Small intestine (tissue), 7 donors: ENCODE measurements around the gene FUOM. TPM values are rescaled to one million over a fixed set of nuclear protein-coding genes. Genes with fewer than 3 reads are reported as not detected.
"Not testable (repeated sequence)": the region's sequence is repeated elsewhere in the genome, so short reads cannot be mapped to it uniquely, and the experiment has no call there.

Experiments
- DNase-seq, 2 donors: peaks; one replicate each; pipeline versions ENCODE4 v3.0.0 to v3.0.0-alpha.2; 2013
- FAIRE-seq: peaks from 2 replicates; lab custom pipeline; 2012; peaks lifted over from hg19 to GRCh38; lab: Jason Lieb, UNC
- H3K27ac ChIP-seq, 3 donors: one replicate each; pipeline ENCODE4 v1.5.1; 2013; ENCODE audit warnings: low read length in 2 of 3, mild to moderate bottlenecking in 2 of 3, control low read depth in 1 of 3, inconsistent platforms in 1 of 3, low read depth in 1 of 3, moderate library complexity in 1 of 3
- H3K27me3 ChIP-seq, 3 donors: one replicate each; pipeline ENCODE4 v1.6.1; 2013; ENCODE audit warnings: low read length in 3 of 3, inconsistent platforms in 1 of 3; ENCODE audit not compliant: control insufficient read depth in 3 of 3, insufficient read depth in 3 of 3
- H3K36me3 ChIP-seq, 3 donors: one replicate each; pipeline ENCODE4 v1.6.1; 2013; ENCODE audit warnings: low read length in 3 of 3, inconsistent platforms in 1 of 3, low read depth in 1 of 3, mild to moderate bottlenecking in 1 of 3, moderate library complexity in 1 of 3; ENCODE audit not compliant: control insufficient read depth in 3 of 3, insufficient read depth in 2 of 3
- H3K4me1 ChIP-seq, 3 donors: one replicate each; pipeline ENCODE4 v1.6.1; 2013; ENCODE audit warnings: low read length in 2 of 3, inconsistent platforms in 1 of 3, low read depth in 1 of 3, mild to moderate bottlenecking in 1 of 3, moderate library complexity in 1 of 3; ENCODE audit not compliant: control insufficient read depth in 3 of 3, insufficient read depth in 2 of 3
- H3K4me3 ChIP-seq, 3 donors: one replicate each; pipeline ENCODE4 v1.5.1; 2013; ENCODE audit warnings: low read length in 3 of 3, control low read depth in 1 of 3, inconsistent platforms in 1 of 3, low read depth in 1 of 3, mild to moderate bottlenecking in 1 of 3, moderate library complexity in 1 of 3
- H3K9me3 ChIP-seq, 2 donors: one replicate each; pipeline ENCODE4 v1.6.1; 2013; ENCODE audit warnings: low read depth in 1 of 2, low read length in 1 of 2; ENCODE audit not compliant: control insufficient read depth in 2 of 2, insufficient read depth in 1 of 2
- WGBS, 3 donors: extraction: QIAGEN DNeasy Blood & Tissue Kit; methylation state at CpG; one replicate each; pipeline ENCODE4 v1.1.7; 2013; 5-methylcytosine and 5-hydroxymethylcytosine counted together
- polyA plus RNA-seq, 4 donors: library from polyadenylated mRNA; stranded (reverse) in 3 of 4; unstranded in 1 of 4; fragments of 200-250 nt in 3 of 4; fragments of 120-200 nt in 1 of 4; gene quantifications; one replicate each; pipeline versions ENCODE4 v1.2.1 to v1.2.3, GENCODE V29; 2013
- donor health status: healthy with polysubstance abuse.
- donor health status: control.
- donor health status: control.
- donor health status: Bipolar disorder and iron deficiency.
- donor health status: healthy.

FUOM gene
- polyA plus RNA-seq, 4 donors, result 62.5 to 320 (median 165) TPM

DNA sequence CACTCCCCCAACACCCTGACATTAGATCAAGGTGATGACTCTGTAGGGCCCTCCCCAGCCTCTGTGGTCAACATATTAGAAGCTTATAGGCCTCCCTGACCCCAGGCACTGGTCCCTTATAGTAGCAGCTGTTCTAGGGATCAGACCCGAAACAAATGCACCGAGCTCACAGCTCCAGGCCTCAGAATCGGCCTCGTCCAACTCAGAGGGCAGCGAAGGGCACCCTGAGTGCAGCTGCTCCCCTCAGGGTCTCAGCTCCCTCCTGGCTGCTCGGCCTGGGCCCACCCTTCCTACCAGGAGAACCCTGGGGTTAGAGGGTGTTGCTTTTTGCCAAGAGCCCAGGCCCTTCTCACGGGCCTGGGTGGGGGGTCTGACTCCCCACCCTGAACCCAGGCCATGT lies 10.3 kb upstream of the FUOM start:
- DNase-seq (no peak), FAIRE-seq (no peak)
- Histone ChIP-seq H3K4me1 (peaks cover 0 to 2% (median 0%) of the 10 kb centered on the region in 3 donors), H3K27ac (no peak overlapping the region), H3K36me3 (peaks cover 12 to 72% (median 35%) of the 10 kb centered on the region in 3 donors), H3K9me3 (no peaks in the 10 kb centered on the region), H3K27me3 (no peaks in the 10 kb centered on the region), H3K4me3 (no peak overlapping the region)
- 90 to 94% (median 91%) methylated on average over 7 of the region's 7 CpGs for WGBS, 3 donors

DNA sequence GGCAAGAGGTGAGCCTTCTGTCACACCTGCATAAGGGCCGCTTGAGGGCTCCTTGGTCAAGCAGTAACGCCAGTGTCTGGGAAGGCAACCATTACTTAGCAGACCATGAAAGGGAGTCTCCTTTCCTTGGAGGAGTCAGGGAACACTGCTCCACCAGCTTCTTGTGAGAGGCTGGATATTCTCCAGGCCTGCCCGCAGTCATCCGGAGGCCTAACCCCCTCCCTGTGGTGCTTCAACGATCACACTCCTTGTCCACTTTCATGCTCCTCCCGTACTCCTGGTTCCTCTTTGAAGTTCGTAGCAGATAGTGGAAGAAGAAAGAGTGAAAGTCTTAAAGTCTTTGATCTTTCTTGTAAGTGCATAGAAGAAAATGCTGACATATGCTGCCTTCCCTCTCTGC lies 9.6 kb upstream of the FUOM start:
- H3K27ac ChIP-seq, H3K9me3 ChIP-seq, H3K27me3 ChIP-seq, DNase-seq, H3K4me1 ChIP-seq, H3K4me3 ChIP-seq, FAIRE-seq: not testable (repeated sequence)
- 77 to 89% (median 80%) methylated on average over 1 to 4 of the region's 7 CpGs for WGBS, 3 donors
- H3K36me3 ChIP-seq, result peaks cover 17 to 79% (median 35%) of the 10 kb centered on the region in 3 donors

DNA sequence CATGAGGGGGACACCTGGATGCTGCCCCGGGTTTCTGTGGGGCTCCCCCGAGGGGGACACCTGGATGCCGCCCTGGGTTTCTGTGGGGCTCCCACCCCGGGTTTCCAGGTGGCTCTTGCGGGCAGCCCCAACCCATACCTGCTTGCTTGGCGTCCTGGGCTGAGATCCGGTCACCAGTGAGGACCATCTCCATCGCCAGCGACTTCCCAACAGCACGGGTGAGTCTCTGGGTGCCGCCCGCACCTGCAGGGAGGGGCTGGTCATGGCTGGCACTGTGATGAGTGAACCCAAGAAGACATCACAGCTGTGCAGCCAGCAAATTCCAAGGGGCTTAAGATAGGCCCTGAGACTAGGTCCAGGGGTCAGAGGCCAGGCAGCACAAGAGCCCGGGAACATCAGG lies 8.9 kb upstream of the FUOM start:
- H3K9me3 ChIP-seq, result no peaks in the 10 kb centered on the region
- H3K36me3 ChIP-seq, result peaks cover 17 to 86% (median 35%) of the 10 kb centered on the region in 3 donors
- no peaks in the 10 kb centered on the region for H3K27me3 ChIP-seq
- no peak overlapping the region for H3K27ac ChIP-seq
- no peak overlapping the region for H3K4me3 ChIP-seq
- H3K4me1 ChIP-seq, result peaks cover 0 to 2% (median 0%) of the 10 kb centered on the region in 3 donors
- DNase-seq, result no peak
- no peak for FAIRE-seq
- WGBS, 3 donors, result 89 to 95% (median 94%) methylated on average over 13 of the region's 13 CpGs

DNA sequence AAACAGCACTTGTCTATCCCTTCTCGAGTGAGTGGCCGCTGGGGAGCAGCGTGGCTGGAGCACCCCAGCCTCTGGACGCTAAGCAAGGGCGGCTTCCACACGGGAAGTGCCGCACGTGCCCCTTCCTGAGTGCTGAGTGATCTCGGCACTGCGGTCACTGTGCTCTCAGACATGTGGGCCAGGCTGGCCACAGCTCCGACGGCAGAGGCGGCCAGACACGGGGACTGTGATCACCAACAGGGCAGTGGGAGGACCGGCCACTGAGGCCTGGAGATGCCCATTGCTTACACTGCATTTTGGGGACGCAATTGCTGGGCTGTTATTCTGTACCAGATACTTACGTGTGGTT lies 8.3 kb upstream of the FUOM start:
- Histone ChIP-seq H3K27me3 (no peaks in the 10 kb centered on the region), H3K36me3 (peaks cover 17 to 86% (median 35%) of the 10 kb centered on the region in 3 donors), H3K27ac (no peak overlapping the region), H3K4me1 (peaks cover 0 to 2% (median 0%) of the 10 kb centered on the region in 3 donors), H3K9me3 (peaks cover 0 to 5% of the 10 kb centered on the region in 2 donors), H3K4me3 (no peak overlapping the region)
- DNase-seq (no peak), FAIRE-seq (no peak)
- 85 to 88% (median 86%) methylated on average over 17 of the region's 17 CpGs for WGBS, 3 donors

DNA sequence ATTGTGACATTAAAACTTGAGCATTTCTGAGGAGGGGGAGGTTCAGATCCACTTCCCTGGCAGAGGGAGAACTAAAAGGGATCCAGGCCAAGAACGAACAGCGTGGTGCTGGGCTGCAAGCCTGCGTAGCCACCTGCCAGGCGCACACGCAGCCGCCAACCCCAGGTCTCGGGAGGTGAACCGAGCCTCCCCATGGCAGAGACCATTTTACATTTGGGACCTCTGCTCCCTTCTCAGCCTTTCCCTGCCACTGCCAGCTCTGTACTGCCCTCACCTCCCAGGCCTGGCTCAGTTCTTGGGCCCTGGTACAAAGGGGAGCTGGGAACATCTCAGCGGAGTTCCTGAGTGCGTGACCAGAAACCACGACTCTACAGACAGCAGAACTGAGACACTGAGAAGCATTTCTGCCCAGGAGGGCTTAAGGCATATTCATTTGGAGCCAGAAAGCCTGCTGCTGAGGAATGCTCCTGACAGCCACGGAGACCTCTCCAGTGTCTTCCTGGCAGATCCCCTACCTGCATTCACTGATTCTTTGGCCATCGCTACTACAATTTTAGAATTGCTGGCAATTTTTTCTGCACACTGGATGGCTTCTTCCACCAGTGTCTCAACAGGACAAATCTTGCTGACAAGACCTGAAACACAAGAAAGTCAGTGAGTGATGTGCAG lies 7.8 kb upstream of the FUOM start:
- no peaks in the 10 kb centered on the region for H3K27me3 ChIP-seq
- DNase-seq (no peak), FAIRE-seq (no peak)
- peaks cover 0 to 6% (median 2%) of the 10 kb centered on the region in 3 donors for H3K4me1 ChIP-seq
- H3K4me3 ChIP-seq, result no peak overlapping the region
- peaks cover 0 to 8% of the 10 kb centered on the region in 2 donors for H3K9me3 ChIP-seq
- 69 to 83% (median 81%) methylated on average over 13 of the region's 13 CpGs for WGBS, 3 donors
- H3K27ac ChIP-seq, result peak overlapping the region in 1 of 3 donors; percentile 37
- H3K36me3 ChIP-seq, result peaks cover 17 to 83% (median 32%) of the 10 kb centered on the region in 3 donors

DNA sequence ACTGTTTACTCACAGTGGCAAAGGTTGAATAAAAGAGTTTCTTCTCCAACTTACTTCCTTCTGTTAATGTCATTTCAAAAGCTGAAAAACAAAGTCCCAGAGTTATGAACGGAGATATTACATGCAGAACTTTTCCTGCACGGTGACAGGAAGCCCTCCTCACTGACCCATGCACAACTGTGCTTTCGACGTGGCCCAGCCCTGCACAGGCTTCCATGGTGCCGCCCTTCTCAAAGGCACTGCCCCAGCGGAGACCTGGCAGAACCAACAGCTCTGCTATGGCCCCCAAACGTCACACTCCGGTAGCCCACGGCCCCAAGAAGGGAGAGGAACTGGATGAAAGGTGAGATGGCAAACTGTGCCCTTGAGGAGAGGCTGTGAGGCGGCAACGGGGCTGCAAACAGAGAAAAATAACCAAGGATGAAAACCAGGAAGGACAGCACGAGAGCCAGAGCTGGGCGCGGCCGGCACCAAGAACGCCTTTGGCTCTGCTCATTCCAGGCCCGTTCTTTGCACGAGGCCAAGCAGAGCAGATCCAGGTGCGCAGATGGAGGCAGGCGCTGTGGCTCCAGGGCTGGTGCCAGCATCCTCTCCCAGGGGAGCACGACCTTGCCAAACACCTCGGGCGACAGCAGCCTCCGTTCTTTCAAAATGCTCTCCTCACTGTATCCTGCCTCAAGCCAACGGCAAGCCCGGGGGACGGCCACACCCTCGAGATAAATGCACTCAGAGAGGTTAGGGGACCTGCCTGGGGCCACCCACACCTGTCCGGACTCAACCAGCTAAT lies 7.0 kb upstream of the FUOM start:
- Histone ChIP-seq H3K36me3 (peaks cover 17 to 77% (median 26%) of the 10 kb centered on the region in 3 donors), H3K4me3 (no peak overlapping the region), H3K9me3 (peaks cover 0 to 8% of the 10 kb centered on the region in 2 donors), H3K27me3 (no peaks in the 10 kb centered on the region), H3K27ac (peak overlapping the region in 2 of 3 donors; percentile 58 to 63), H3K4me1 (peaks cover 0 to 14% (median 4%) of the 10 kb centered on the region in 3 donors)
- FAIRE-seq (no peak), DNase-seq (peak in 1 of 2 donors; percentile 61)
- 27 to 70% (median 56%) methylated on average over 29 of the region's 29 CpGs for WGBS, 3 donors

DNA sequence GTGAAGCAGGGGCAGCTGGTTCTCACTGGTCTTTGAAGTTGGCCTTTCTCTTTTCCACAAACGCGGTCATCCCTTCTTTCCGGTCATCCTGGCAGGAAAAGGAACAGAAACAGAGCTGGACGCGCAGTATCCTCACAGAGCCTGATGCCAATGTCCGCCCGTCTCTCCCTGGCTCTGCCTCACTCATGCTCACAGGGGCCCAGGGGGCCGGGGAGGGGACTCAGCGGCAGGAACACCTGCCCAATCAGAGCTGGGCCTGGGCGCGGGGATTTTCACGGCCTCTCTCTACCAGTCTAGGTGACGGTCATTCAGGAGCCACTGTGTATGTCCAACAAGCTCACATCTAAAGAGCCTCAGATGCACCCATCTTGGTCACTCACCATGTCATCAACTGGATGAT lies 5.0 kb upstream of the FUOM start:
- WGBS, 3 donors, result 91 to 94% (median 93%) methylated on average over 13 of the region's 13 CpGs
- no peak overlapping the region for H3K4me3 ChIP-seq
- no peak for DNase-seq
- no peaks in the 10 kb centered on the region for H3K27me3 ChIP-seq
- no peak overlapping the region for H3K27ac ChIP-seq
- FAIRE-seq, result no peak
- peaks cover 0 to 12% of the 10 kb centered on the region in 2 donors for H3K9me3 ChIP-seq
- H3K36me3 ChIP-seq, result peaks cover 9 to 57% (median 16%) of the 10 kb centered on the region in 3 donors
- H3K4me1 ChIP-seq, result peaks cover 0 to 25% (median 7%) of the 10 kb centered on the region in 3 donors

DNA sequence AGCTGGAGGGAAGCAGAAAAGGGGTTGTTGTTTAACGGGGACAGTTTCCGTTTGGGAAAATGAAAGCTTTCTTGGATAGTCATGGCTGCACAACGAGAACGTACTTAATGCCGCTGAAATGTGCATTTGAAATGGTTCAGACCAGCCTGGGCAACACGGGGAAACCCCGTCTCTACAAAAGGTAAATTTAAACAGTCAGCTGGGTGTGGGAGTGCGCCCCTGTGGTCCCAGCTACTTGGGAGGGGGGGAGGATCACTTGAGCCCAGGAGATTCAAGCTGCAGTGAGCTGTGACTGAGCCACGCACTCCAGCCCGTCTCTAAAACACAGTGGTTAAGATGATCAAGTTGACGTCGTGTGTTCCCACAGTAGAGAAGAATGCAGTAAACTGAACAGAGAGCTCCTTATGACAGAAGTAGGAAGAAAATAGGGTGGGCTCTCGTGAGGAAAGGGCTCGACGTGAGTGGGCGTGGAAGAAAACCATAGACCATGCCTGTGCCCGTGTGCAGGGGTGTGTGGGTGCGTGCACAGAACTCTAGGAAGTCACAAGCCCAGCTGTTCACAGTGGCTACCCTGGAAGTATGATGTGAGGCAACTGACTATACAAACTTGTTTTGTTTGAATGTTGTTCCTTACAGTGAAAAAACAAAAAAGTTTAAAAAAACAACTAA lies 4.1 kb upstream of the FUOM start:
- Histone ChIP-seq H3K36me3 (peaks cover 9 to 56% (median 16%) of the 10 kb centered on the region in 3 donors), H3K9me3 (peaks cover 0 to 12% of the 10 kb centered on the region in 2 donors), H3K4me3 (no peak overlapping the region), H3K4me1 (peaks cover 0 to 25% (median 7%) of the 10 kb centered on the region in 3 donors), H3K27ac (no peak overlapping the region), H3K27me3 (no peaks in the 10 kb centered on the region)
- no peak for FAIRE-seq
- 77 to 80% (median 78%) methylated on average over 18 of the region's 18 CpGs for WGBS, 3 donors
- DNase-seq, result no peak
